K562 (cell line): Measurements from ENCODE around the gene TCOF1. TPM values are rescaled to one million over a fixed set of nuclear protein-coding genes. Genes with fewer than 3 reads are reported as not detected.

ENCODE experiments used
- ATAC-seq: fragments of 200-7000 bp; cut with Tn5 transposase; 3 replicates; pipeline ENCODE4 v1.9.1; 2020; ENCODE audit warnings: moderate library complexity
- BruUV-seq: library from RNA; stranded (reverse); fragments of 400-500 nt; replicated peaks from 2 replicates; lab custom pipeline; 2021; lab: Mats Ljungman, UMichigan
- CTCF ChIA-PET: fragments of 300-600 bp; formaldehyde crosslinking; extraction: SDS; loops from one replicate; lab custom pipeline; 2021; ENCODE audit warnings: low intra/inter-chr PET ratio; lab: Yijun Ruan, JAX
- POLR2A ChIA-PET: fragments of 300-600, 350-650 bp; sonication (Branson Sonifier 250); formaldehyde crosslinking; extraction: SDS; loops from one replicate; lab custom pipeline; 2021; ENCODE audit warnings: antibody characterized with exemption, inconsistent platforms; lab: Yijun Ruan, JAX
- DNase-seq, 4 experiments: peaks; one replicate each; pipeline versions ENCODE4 v3.0.0 to v3.0.0-alpha.2; 2011 to 2018; ENCODE audit warnings: low spot score in 3 of 4, mixed read lengths in 3 of 4; ENCODE audit errors: extremely low read depth in 1 of 4
- FAIRE-seq: peaks from 2 replicates; lab custom pipeline; 2011; peaks lifted over from hg19 to GRCh38; lab: Jason Lieb, UNC
- H2AFZ ChIP-seq: 2 replicates; pipeline ENCODE4 v1.6.0; 2011; ENCODE audit warnings: low read depth, low read length, control low read depth, inconsistent platforms
- H3K27ac ChIP-seq: fragments of 200-600 bp; 3 replicates; pipeline ENCODE4 v1.8.0; 2011; ENCODE audit warnings: low read depth, mild to moderate bottlenecking, control low read depth, inconsistent platforms, low read length, moderate library complexity, mixed read lengths; ENCODE audit errors: extremely low read depth
- H3K27me3 ChIP-seq, 2 experiments: fragments of 300-600 bp in 1 of 2; 2 replicates in 1 of 2; 3 replicates in 1 of 2; pipeline versions ENCODE4 v1.6.0 to v1.8.0; 2011; ENCODE audit warnings: inconsistent platforms in 2 of 2, low read length in 2 of 2, mild to moderate bottlenecking in 1 of 2, mixed read lengths in 1 of 2, moderate library complexity in 1 of 2; ENCODE audit not compliant: control insufficient read depth in 2 of 2, insufficient read depth in 2 of 2
- H3K36me3 ChIP-seq: fragments of 300-600 bp; 3 replicates; pipeline ENCODE4 v1.8.0; 2011; ENCODE audit warnings: mild to moderate bottlenecking, low read length, inconsistent platforms; ENCODE audit not compliant: control insufficient read depth, insufficient read depth
- H3K4me1 ChIP-seq, 2 experiments: fragments of 200-600 bp in 1 of 2; replicated peaks in 1 of 2; 2 replicates in 1 of 2; 3 replicates in 1 of 2; pipeline versions ENCODE4 v1.5.1 to v1.8.0; 2011; ENCODE audit warnings: inconsistent platforms in 2 of 2, low read length in 2 of 2, mild to moderate bottlenecking in 1 of 2, mixed read lengths in 1 of 2, moderate library complexity in 1 of 2; ENCODE audit not compliant: control insufficient read depth in 2 of 2, insufficient read depth in 2 of 2
- H3K4me2 ChIP-seq: 2 replicates; pipeline ENCODE4 v1.6.1; 2011; ENCODE audit warnings: low read length, control low read depth, inconsistent platforms, mixed read lengths; ENCODE audit not compliant: insufficient read depth
- H3K4me3 ChIP-seq: fragments of 200-600 bp; sonication (generic), shearing (Covaris generic); 2 replicates; pipeline ENCODE4 v1.5.1; 2016; ENCODE audit warnings: control low read depth, inconsistent platforms
- H3K79me2 ChIP-seq: fragments of 200-600 bp; 3 replicates; pipeline ENCODE4 v1.8.0; 2011; ENCODE audit warnings: low read length, inconsistent platforms; ENCODE audit not compliant: control insufficient read depth, insufficient read depth
- H3K9ac ChIP-seq, 2 experiments: 2 replicates each; pipeline versions ENCODE4 v1.6.0 to v1.6.1; 2011; ENCODE audit warnings: low read depth in 2 of 2, low read length in 2 of 2, control low read depth in 1 of 2, inconsistent platforms in 1 of 2, mild to moderate bottlenecking in 1 of 2, mixed read lengths in 1 of 2; ENCODE audit not compliant: insufficient read depth in 1 of 2
- H3K9me1 ChIP-seq: one replicate; pipeline ENCODE4 v1.6.0; 2011; ENCODE audit warnings: inconsistent platforms, mild to moderate bottlenecking, low read length, moderate library complexity; ENCODE audit not compliant: control insufficient read depth, insufficient read depth
- H3K9me3 ChIP-seq: replicated peaks from 2 replicates; pipeline ENCODE4 v1.5.1; 2011; ENCODE audit warnings: low read depth, low read length, inconsistent platforms; ENCODE audit not compliant: control insufficient read depth, insufficient read depth
- H4K20me1 ChIP-seq: replicated peaks from 2 replicates; pipeline ENCODE4 v1.6.1; 2011; ENCODE audit warnings: low read length, inconsistent platforms, mixed read lengths; ENCODE audit not compliant: control insufficient read depth, insufficient read depth
- EZH2 ChIP-seq: IDR thresholded peaks from 2 replicates; pipeline ENCODE4 v1.6.1; 2012; ENCODE audit warnings: low read depth, mild to moderate bottlenecking, inconsistent platforms, low read length, borderline replicate concordance
- HDAC3 ChIP-seq: fragments of 450-650 bp; IDR thresholded peaks from 2 replicates; pipeline ENCODE4 v1.6.1; 2018; ENCODE audit warnings: borderline replicate concordance, mild to moderate bottlenecking, moderate library complexity; ENCODE audit not compliant: partially characterized antibody
- TCF7 ChIP-seq: sonication (generic); IDR thresholded peaks from 2 replicates; pipeline ENCODE4 v1.6.1; 2016; ENCODE audit warnings: antibody characterized with exemption, borderline replicate concordance
- ZBTB5 ChIP-seq: fragments of 450-650 bp; IDR thresholded peaks from 2 replicates; pipeline ENCODE4 v1.6.1; 2017; ENCODE audit warnings: antibody characterized with exemption
- ZNF699 ChIP-seq: fragments of 250-450 bp; sonication (Bioruptor Pico); IDR thresholded peaks from 2 replicates; pipeline ENCODE4 v1.8.0; 2021; ENCODE audit warnings: mild to moderate bottlenecking, moderate library complexity; ENCODE audit not compliant: insufficient replicate concordance
- WGBS: fragments of 100-300 bp; shearing (Covaris generic); methylation state at CpG from one replicate; pipeline ENCODE4 v1.1.6; 2016; ENCODE audit warnings: low coverage, mixed read lengths; ENCODE audit not compliant: insufficient coverage; ENCODE audit errors: missing lambda C conversion rate; 5-methylcytosine and 5-hydroxymethylcytosine counted together
- in situ Hi-C: fragments of 300-500 bp; cut with MboI; formaldehyde crosslinking; loops from 4 replicates; pipeline ENCODE4 v1.15.0; 2018; ENCODE audit warnings: inconsistent platforms, mixed read lengths
- intact Hi-C: fragments of 100-400 bp; cut with micrococcal nuclease; formaldehyde crosslinking; loops from 2 replicates; pipeline ENCODE4 v1.14.2; 2022
- polyA plus RNA-seq, 8 experiments: library from polyadenylated mRNA; depleted of rRNA in 4 of 8; stranded (reverse) in 5 of 8; unstranded in 3 of 8; fragments of >200 nt; fragmentation: Nextera tagmentation in 2 of 8; fragmentation: Illumina TruSeq in 1 of 8; extraction: Ambion mirVana in 2 of 8; extraction: Trizol in 1 of 8; gene quantifications; 2 replicates each; pipeline versions ENCODE4 v1.2.1 to v1.2.3, GENCODE V29; 2011 to 2014; ENCODE audit warnings: inconsistent platforms in 1 of 8, missing spikeins in 1 of 8
- total RNA-seq, 7 experiments: library from RNA; depleted of rRNA in 6 of 7; stranded (reverse); fragments of >200 nt in 6 of 7; fragmentation: Illumina TruSeq in 2 of 7; extraction: Trizol in 2 of 7; gene quantifications; 2 replicates each; pipeline versions ENCODE4 v1.2.1 to v1.2.3, GENCODE V29; 2011 to 2021; ENCODE audit warnings: low replicate concordance in 1 of 7

TCOF1 gene
- total and polyA plus RNA-seq, 9 of the 15 experiments (the other 6 are each of a cell fraction or from before 2014, with no cell fraction given): 9.8 to 134 (median 61.7) TPM

GRCh38 chr5:150316320-150316719, 41.2 kb upstream of the TCOF1 start:
- intact Hi-C loops: no loop called here
- CTCF ChIA-PET: no interaction called here
- H3K9me3 ChIP-seq: no peaks in the 10 kb centered on the region; the same call in 1 of the 2 replicates
- H3K4me1 ChIP-seq: peaks cover 0 to 4% of the 10 kb centered on the region in 2 experiments; a peak in 2 of 5 replicates
- no peak for TF ChIP-seq TCF7
- no peak for TF ChIP-seq EZH2
- no peak for TF ChIP-seq ZNF699 (CRISPR knock-in tag)
- TF ChIP-seq ZBTB5: no peak
- TF ChIP-seq HDAC3: no peak
- no TSS peak for BruUV-seq
- peaks cover 2% of the 10 kb centered on the region; the same call in 1 of the 2 replicates for H4K20me1 ChIP-seq
- DNase-seq (no peak), ATAC-seq (no peak), FAIRE-seq (no peak)
- peaks cover 13 to 37% of the 10 kb centered on the region in 2 experiments; a peak in 4 of 5 replicates for H3K27me3 ChIP-seq
- H3K4me2 ChIP-seq: no peak overlapping the region
- POLR2A ChIA-PET: interaction anchor here (0.6 kb wide), 1 partner anchor 13 kb away, joined by 3 read pairs; no protein-coding TSS in a partner anchor
- no peak overlapping the region for H3K9ac ChIP-seq
- no peak overlapping the region for H3K27ac ChIP-seq
- no peaks in the 10 kb centered on the region for H3K9me1 ChIP-seq
- in situ Hi-C loops: no loop called here
- H3K4me3 ChIP-seq: no peak overlapping the region
- H2AFZ ChIP-seq: no peak overlapping the region
- no peaks in the 10 kb centered on the region for H3K36me3 ChIP-seq
- WGBS: 19% methylated on average over 3 of the region's 3 CpGs
- no peaks in the 10 kb centered on the region for H3K79me2 ChIP-seq
